Neural cell (in vitro differentiated cells): ENCODE results near the gene METAP2.

ENCODE experiments used
- EP300 ChIP-seq: fragments of 450-650 bp; conservative IDR thresholded peaks from 2 replicates; pipeline ENCODE4 v1.6.1; 2014; ENCODE audit warnings: antibody characterized with exemption, mild to moderate bottlenecking, moderate library complexity; ENCODE audit not compliant: poor library complexity, severe bottlenecking
- EZH2 ChIP-seq: fragments of 200-600, 300-800 bp; shearing (Covaris generic), sonication (generic); IDR thresholded peaks from 2 replicates; pipeline ENCODE4 v1.6.1; 2014; ENCODE audit warnings: antibody characterized with exemption, low read length, borderline replicate concordance, mild to moderate bottlenecking; ENCODE audit not compliant: insufficient read depth, poor library complexity, severe bottlenecking
- SMC3 ChIP-seq: fragments of 450-650 bp; conservative IDR thresholded peaks from 2 replicates; pipeline ENCODE4 v1.6.1; 2014; ENCODE audit warnings: antibody characterized with exemption, mild to moderate bottlenecking, moderate library complexity; ENCODE audit not compliant: poor library complexity
- TAF1 ChIP-seq: IDR thresholded peaks from 2 replicates; pipeline ENCODE4 v1.6.1; 2012; ENCODE audit warnings: low read depth
- TF ChIP-seq, protein P1 (sequence below): fragments of 450-650 bp; IDR thresholded peaks from 2 replicates; pipeline ENCODE4 v1.5.1; 2014; ENCODE audit warnings: antibody characterized with exemption, mild to moderate bottlenecking, moderate library complexity; ENCODE audit not compliant: poor library complexity, severe bottlenecking
- TF ChIP-seq, protein P2 (sequence below): IDR thresholded peaks from 2 replicates; pipeline ENCODE4 v1.6.1; 2012; ENCODE audit warnings: borderline replicate concordance

DNA sequence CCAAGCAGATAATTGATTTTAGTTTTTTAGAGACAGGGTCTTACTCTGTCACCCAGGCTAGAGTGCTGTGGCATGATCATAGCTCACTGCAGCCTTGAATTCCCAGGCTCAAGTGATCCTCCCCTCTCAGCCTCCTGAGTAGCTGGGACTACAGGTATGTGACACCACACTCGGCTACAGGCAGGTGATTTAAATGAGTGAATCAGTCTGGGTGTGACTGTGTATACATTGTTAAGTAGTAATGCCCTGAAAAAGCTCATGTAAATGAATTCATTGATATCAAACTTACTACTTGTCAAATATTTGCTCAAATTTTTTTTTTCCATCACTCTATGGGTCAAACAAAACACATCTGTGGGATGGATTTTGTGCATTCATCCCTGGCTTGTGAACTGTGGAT, 83.7 kb downstream of the METAP2 start:
- TF ChIP-seq, protein P1, sequence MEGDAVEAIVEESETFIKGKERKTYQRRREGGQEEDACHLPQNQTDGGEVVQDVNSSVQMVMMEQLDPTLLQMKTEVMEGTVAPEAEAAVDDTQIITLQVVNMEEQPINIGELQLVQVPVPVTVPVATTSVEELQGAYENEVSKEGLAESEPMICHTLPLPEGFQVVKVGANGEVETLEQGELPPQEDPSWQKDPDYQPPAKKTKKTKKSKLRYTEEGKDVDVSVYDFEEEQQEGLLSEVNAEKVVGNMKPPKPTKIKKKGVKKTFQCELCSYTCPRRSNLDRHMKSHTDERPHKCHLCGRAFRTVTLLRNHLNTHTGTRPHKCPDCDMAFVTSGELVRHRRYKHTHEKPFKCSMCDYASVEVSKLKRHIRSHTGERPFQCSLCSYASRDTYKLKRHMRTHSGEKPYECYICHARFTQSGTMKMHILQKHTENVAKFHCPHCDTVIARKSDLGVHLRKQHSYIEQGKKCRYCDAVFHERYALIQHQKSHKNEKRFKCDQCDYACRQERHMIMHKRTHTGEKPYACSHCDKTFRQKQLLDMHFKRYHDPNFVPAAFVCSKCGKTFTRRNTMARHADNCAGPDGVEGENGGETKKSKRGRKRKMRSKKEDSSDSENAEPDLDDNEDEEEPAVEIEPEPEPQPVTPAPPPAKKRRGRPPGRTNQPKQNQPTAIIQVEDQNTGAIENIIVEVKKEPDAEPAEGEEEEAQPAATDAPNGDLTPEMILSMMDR, result no peak
- TF ChIP-seq, protein P2, sequence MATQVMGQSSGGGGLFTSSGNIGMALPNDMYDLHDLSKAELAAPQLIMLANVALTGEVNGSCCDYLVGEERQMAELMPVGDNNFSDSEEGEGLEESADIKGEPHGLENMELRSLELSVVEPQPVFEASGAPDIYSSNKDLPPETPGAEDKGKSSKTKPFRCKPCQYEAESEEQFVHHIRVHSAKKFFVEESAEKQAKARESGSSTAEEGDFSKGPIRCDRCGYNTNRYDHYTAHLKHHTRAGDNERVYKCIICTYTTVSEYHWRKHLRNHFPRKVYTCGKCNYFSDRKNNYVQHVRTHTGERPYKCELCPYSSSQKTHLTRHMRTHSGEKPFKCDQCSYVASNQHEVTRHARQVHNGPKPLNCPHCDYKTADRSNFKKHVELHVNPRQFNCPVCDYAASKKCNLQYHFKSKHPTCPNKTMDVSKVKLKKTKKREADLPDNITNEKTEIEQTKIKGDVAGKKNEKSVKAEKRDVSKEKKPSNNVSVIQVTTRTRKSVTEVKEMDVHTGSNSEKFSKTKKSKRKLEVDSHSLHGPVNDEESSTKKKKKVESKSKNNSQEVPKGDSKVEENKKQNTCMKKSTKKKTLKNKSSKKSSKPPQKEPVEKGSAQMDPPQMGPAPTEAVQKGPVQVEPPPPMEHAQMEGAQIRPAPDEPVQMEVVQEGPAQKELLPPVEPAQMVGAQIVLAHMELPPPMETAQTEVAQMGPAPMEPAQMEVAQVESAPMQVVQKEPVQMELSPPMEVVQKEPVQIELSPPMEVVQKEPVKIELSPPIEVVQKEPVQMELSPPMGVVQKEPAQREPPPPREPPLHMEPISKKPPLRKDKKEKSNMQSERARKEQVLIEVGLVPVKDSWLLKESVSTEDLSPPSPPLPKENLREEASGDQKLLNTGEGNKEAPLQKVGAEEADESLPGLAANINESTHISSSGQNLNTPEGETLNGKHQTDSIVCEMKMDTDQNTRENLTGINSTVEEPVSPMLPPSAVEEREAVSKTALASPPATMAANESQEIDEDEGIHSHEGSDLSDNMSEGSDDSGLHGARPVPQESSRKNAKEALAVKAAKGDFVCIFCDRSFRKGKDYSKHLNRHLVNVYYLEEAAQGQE, result no peak
- TF ChIP-seq EP300, result no peak
- no peak for TF ChIP-seq TAF1
- TF ChIP-seq SMC3, result no peak
- TF ChIP-seq EZH2, result no peak
